Naive thymus-derived CD4-positive, alpha-beta T cell (primary cell): ENCODE results near the gene C4A. TPM values are rescaled to one million over a fixed set of nuclear protein-coding genes. Genes with fewer than 3 reads are reported as not detected.
"Not testable (repeated sequence)": the region's sequence is repeated elsewhere in the genome, so short reads cannot be mapped to it uniquely, and the experiment has no call there.

Source experiments
- ATAC-seq: fragments of 150-1000 bp; cut with Tn5 transposase; 2 replicates; pipeline ENCODE4 v1.10.0; 2021; ENCODE audit warnings: mild to moderate bottlenecking, moderate library complexity
- CTCF ChIA-PET: fragments of 350-600 bp; sonication (Branson Sonifier 250); formaldehyde crosslinking; loops from one replicate; lab custom pipeline; 2021; ENCODE audit warnings: antibody characterized with exemption; lab: Charles Lee
- POLR2A ChIA-PET: fragments of 350-600 bp; sonication (Branson Sonifier 250); formaldehyde crosslinking; loops from one replicate; lab custom pipeline; 2021; ENCODE audit warnings: antibody characterized with exemption, inconsistent platforms; lab: Charles Lee
- DNase-seq, 9 donors: peaks; one replicate each; pipeline versions ENCODE4 v3.0.0 to v3.0.0-alpha.2; 2020 to 2022; ENCODE audit warnings: mixed read lengths in 1 of 9
- H3K27ac ChIP-seq: one replicate; pipeline ENCODE4 v1.7.0; 2013; ENCODE audit warnings: mild to moderate bottlenecking, low read depth, low read length, moderate library complexity
- H3K27me3 ChIP-seq, 2 donors: one replicate each; pipeline ENCODE4 v1.7.0; 2013; ENCODE audit warnings: low read length in 2 of 2, mild to moderate bottlenecking in 2 of 2, moderate library complexity in 2 of 2; ENCODE audit not compliant: control insufficient read depth in 2 of 2, insufficient read depth in 2 of 2
- H3K36me3 ChIP-seq, 3 experiments: 1 replicate in 2 of 3; 2 replicates in 1 of 3; pipeline ENCODE4 v1.7.0; 2013; ENCODE audit warnings: low read length in 3 of 3, mild to moderate bottlenecking in 3 of 3, moderate library complexity in 1 of 3; ENCODE audit not compliant: insufficient read depth in 3 of 3, control insufficient read depth in 2 of 3
- H3K4me1 ChIP-seq, 2 donors: one replicate each; pipeline ENCODE4 v1.7.0; 2013; ENCODE audit warnings: low read length in 2 of 2, mild to moderate bottlenecking in 2 of 2, moderate library complexity in 1 of 2; ENCODE audit not compliant: control insufficient read depth in 2 of 2, insufficient read depth in 2 of 2
- H3K4me3 ChIP-seq: 2 replicates; pipeline ENCODE4 v1.7.0; 2013; ENCODE audit warnings: mild to moderate bottlenecking, low read length
- H3K9me3 ChIP-seq, 3 experiments: 1 replicate in 2 of 3; 2 replicates in 1 of 3; pipeline ENCODE4 v1.7.0; 2013; ENCODE audit warnings: low read length in 3 of 3; ENCODE audit not compliant: control insufficient read depth in 2 of 3
- H3K27ac Mint-ChIP-seq, 9 donors: one replicate each; pipeline ENCODE4 v1.8.0; 2020 to 2022; ENCODE audit warnings: mixed read lengths in 9 of 9, mild to moderate bottlenecking in 8 of 9, moderate library complexity in 5 of 9, inconsistent platforms in 2 of 9
- H3K27me3 Mint-ChIP-seq, 5 donors: one replicate each; pipeline ENCODE4 v1.8.0; 2021 to 2022; ENCODE audit warnings: mixed read lengths in 5 of 5, mild to moderate bottlenecking in 1 of 5
- H3K36me3 Mint-ChIP-seq, 5 donors: one replicate each; pipeline ENCODE4 v1.8.0; 2020 to 2022; ENCODE audit warnings: mixed read lengths in 5 of 5, mild to moderate bottlenecking in 3 of 5, inconsistent platforms in 1 of 5
- H3K4me1 Mint-ChIP-seq, 7 donors: one replicate each; pipeline ENCODE4 v1.8.0; 2020 to 2022; ENCODE audit warnings: mixed read lengths in 7 of 7, mild to moderate bottlenecking in 3 of 7, inconsistent platforms in 1 of 7
- H3K4me3 Mint-ChIP-seq, 10 donors: one replicate each; pipeline ENCODE4 v1.8.0; 2020 to 2022; ENCODE audit warnings: mild to moderate bottlenecking in 10 of 10, mixed read lengths in 10 of 10, moderate library complexity in 6 of 10, inconsistent platforms in 2 of 10
- H3K9me3 Mint-ChIP-seq, 11 donors: one replicate each; pipeline ENCODE4 v1.8.0; 2020 to 2022; ENCODE audit warnings: mixed read lengths in 11 of 11, mild to moderate bottlenecking in 4 of 11, inconsistent platforms in 1 of 11, moderate library complexity in 1 of 11
- intact Hi-C, 2 donors: fragments of 100-400 bp; cut with micrococcal nuclease; formaldehyde crosslinking; loops; one replicate each; pipeline ENCODE4 v1.15.1; 2023
- polyA plus RNA-seq, 2 donors: library from polyadenylated mRNA; unstranded; fragments of 300-500 nt; fragmentation: Illumina TruSeq; gene quantifications; one replicate each; pipeline ENCODE4 v1.2.3, GENCODE V29; 2021
- total RNA-seq, 6 experiments: library from RNA in 5 of 6; stranded (reverse) in 5 of 6; gene quantifications; 1 replicate in 5 of 6; 2 replicates in 1 of 6; pipeline ENCODE4 v1.2.3 and lab custom pipeline; 2021 to 2026

C4A gene
- total and polyA plus RNA-seq, 7 experiments from 2014 or later: 3.2 to 9.0 (median 8.0) TPM; not detected in 2

DNA sequence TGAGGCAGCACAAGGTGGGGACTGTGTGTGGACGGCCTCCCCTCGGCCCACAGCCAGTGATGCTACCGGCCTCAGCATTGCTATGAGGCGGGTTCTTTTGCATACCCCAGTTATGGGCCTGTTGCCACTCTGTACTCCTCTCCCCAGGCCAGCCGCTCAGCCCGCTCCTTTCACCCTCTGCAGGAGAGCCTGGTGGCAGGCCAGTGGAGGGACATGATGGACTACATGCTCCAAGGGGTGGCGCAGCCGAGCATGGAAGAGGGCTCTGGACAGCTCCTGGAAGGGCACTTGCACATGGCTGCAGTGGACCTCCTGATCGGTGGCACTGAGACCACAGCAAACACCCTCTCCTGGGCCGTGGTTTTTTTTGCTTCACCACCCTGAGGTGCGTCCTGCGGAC, 25.2 kb downstream of the C4A start:
- H3K4me3 Mint-ChIP-seq, POLR2A ChIA-PET, H3K27me3 ChIP-seq, H3K9me3 ChIP-seq, H3K27ac ChIP-seq, DNase-seq, H3K27me3 Mint-ChIP-seq, H3K4me1 ChIP-seq, H3K36me3 ChIP-seq, CTCF ChIA-PET, ATAC-seq, H3K27ac Mint-ChIP-seq, intact Hi-C loops, H3K36me3 Mint-ChIP-seq, H3K9me3 Mint-ChIP-seq, H3K4me3 ChIP-seq: not testable (repeated sequence)
- peaks cover 0 to 11% (median 9%) of the 10 kb centered on the region in 7 donors for H3K4me1 Mint-ChIP-seq

DNA sequence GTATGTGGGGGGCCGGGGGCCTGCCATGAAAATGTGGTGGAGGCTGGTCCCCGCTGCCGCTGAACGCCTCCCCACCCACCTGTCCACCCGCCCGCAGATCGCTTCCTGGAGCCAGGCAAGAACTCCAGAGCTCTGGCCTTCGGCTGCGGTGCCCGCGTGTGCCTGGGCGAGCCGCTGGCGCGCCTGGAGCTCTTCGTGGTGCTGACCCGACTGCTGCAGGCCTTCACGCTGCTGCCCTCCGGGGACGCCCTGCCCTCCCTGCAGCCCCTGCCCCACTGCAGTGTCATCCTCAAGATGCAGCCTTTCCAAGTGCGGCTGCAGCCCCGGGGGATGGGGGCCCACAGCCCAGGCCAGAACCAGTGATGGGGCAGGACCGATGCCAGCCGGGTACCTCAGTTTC, 26.2 kb downstream of the C4A start:
- ATAC-seq, POLR2A ChIA-PET, H3K4me1 ChIP-seq, H3K4me3 Mint-ChIP-seq, H3K27me3 Mint-ChIP-seq, H3K36me3 Mint-ChIP-seq, H3K27me3 ChIP-seq, intact Hi-C loops, H3K4me3 ChIP-seq, DNase-seq, CTCF ChIA-PET, H3K9me3 ChIP-seq, H3K9me3 Mint-ChIP-seq, H3K27ac ChIP-seq, H3K27ac Mint-ChIP-seq, H3K36me3 ChIP-seq: not testable (repeated sequence)
- peaks cover 0 to 11% (median 9%) of the 10 kb centered on the region in 7 donors for H3K4me1 Mint-ChIP-seq

- POLR2A ChIA-PET, ATAC-seq, H3K27ac ChIP-seq, H3K27me3 Mint-ChIP-seq, intact Hi-C loops, H3K36me3 ChIP-seq, H3K27me3 ChIP-seq, CTCF ChIA-PET, H3K27ac Mint-ChIP-seq, H3K9me3 ChIP-seq, H3K36me3 Mint-ChIP-seq, H3K4me3 Mint-ChIP-seq, H3K4me1 ChIP-seq, H3K9me3 Mint-ChIP-seq, H3K4me3 ChIP-seq: not testable (repeated sequence)
- DNase-seq: peak in 1 of 9 donors; percentile 5
- H3K4me1 Mint-ChIP-seq: peaks cover 0 to 11% (median 9%) of the 10 kb centered on the region in 7 donors
These were observed 26.8 kb downstream of the C4A start for GRCh38 chr6:32008616-32009015.

DNA sequence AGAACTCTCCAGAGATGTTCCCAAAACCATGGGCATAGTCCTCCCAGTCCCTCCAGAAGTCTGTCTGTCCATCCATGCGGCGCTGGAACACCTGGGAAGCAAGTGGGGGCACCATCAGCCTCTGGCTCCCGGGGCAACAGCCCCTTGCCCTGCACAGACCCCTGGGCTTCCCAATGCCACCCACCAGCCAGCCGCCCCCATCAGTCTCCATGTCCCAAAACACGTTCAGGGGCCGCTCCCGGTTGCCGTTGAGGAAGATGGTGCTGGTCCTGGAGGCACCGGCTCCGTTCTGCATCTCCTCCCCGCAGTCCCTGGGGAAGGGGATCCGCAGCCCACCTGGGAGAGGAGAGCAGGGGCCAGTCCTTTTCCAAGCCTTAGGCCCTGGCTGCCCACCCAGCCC, 27.7 kb downstream of the C4A start:
- H3K27me3 ChIP-seq, H3K9me3 ChIP-seq, H3K36me3 Mint-ChIP-seq, ATAC-seq, H3K4me3 Mint-ChIP-seq, DNase-seq, H3K27me3 Mint-ChIP-seq, intact Hi-C loops, H3K9me3 Mint-ChIP-seq, CTCF ChIA-PET, H3K4me1 ChIP-seq, H3K27ac Mint-ChIP-seq, H3K27ac ChIP-seq, POLR2A ChIA-PET, H3K4me3 ChIP-seq, H3K36me3 ChIP-seq: not testable (repeated sequence)
- H3K4me1 Mint-ChIP-seq: peaks cover 0 to 10% (median 9%) of the 10 kb centered on the region in 7 donors

DNA sequence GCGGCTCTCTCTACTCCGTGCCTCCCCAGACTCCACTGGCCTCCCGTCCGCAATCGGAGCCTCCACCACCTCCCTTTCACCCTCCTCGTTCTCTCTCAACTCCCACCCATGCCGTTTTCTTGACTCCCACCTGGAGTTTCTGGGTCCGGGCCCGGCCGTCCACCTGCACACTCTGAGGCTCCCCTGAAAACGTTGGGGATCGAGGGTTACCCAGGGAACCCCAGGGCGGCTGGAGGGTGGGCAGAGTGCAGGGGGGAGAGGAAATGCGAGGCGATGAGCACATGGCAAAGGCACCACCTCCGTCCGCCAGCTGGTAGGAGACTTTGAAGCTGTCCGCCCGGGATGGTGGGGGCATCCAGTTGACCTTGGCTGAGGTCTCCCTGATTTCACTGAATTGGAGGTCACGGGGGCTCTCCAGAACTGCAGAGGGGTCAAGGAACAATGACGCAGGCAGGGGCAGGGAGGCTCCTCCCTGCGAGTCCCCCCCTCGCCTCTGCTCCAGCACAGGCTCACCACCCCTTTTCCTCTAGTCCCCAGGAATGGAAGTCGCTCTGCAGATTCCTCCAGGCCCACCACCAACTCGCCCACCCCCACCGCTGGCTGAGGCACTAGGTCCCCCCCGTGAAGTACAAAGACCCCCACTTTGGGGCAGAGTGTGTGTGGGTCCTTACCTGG, 29.1 kb downstream of the C4A start:
- H3K36me3 Mint-ChIP-seq, H3K4me3 ChIP-seq, CTCF ChIA-PET, H3K27ac ChIP-seq, H3K36me3 ChIP-seq, H3K4me1 ChIP-seq, intact Hi-C loops, H3K4me1 Mint-ChIP-seq, ATAC-seq, H3K9me3 Mint-ChIP-seq, H3K27ac Mint-ChIP-seq, H3K4me3 Mint-ChIP-seq, POLR2A ChIA-PET, H3K27me3 ChIP-seq, H3K9me3 ChIP-seq, H3K27me3 Mint-ChIP-seq: not testable (repeated sequence)
- DNase-seq: peak in 1 of 9 donors; percentile 3

DNA sequence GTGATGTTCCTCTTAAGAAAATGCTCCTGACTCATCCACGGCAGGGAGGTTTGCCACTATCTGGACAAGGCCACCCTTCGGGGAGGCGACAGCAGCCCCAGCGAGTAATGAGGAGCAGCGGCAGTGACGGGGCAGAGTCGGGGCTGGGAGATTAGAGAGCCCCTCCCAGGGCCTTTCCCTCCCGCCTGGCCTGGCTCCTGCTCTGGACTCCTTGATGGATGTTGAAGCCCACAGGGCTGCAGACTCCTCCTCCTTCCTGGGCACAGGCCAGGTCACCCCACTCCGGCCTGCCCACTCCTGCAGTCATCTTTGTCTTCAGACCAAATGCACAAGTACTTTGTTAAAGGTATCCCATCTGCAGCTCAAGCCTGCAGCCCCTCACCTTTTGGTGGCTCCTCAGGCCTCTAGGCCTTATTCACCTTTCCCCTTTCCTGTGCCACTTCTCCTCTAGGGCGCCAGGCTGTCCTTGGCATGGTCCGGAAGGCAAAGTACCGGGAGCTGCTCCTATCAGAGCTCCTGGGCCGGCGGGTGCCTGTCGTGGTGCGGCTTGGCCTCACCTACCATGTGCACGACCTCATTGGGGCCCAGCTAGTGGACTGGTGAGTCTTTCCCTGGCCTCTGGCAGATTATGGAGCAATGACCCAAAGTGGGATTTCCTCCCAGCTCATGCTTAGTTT, 31.2 kb downstream of the C4A start:
- H3K4me3 Mint-ChIP-seq, H3K4me1 ChIP-seq, H3K27ac ChIP-seq, H3K36me3 ChIP-seq, H3K4me3 ChIP-seq, intact Hi-C loops, H3K4me1 Mint-ChIP-seq, H3K27ac Mint-ChIP-seq, H3K27me3 ChIP-seq, CTCF ChIA-PET, ATAC-seq, H3K9me3 ChIP-seq, POLR2A ChIA-PET, H3K36me3 Mint-ChIP-seq, H3K27me3 Mint-ChIP-seq, H3K9me3 Mint-ChIP-seq: not testable (repeated sequence)
- peak in 1 of 9 donors; percentile 7 for DNase-seq

DNA sequence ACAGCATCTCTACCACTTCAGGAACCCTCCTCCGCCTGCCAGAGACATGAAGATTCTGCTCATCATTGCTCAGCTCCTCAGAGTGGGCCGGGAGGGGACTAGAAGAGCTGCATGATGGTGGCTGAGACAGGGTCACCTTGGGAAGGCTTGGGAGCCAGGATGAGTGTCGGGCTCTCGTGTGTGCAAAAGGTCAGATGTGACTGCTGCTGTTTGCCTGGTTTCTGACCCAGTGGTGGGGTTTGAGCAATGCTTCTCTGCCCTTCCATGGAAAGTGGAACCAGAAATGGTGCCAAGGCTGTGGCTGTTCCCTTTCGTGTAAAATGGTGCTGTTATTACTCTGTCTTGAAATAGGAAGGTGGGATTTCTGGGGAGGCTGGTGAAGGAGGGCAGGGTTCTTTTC, 31.9 kb downstream of the C4A start:
- H3K9me3 ChIP-seq, H3K4me3 ChIP-seq, POLR2A ChIA-PET, H3K4me1 Mint-ChIP-seq, H3K9me3 Mint-ChIP-seq, H3K27me3 Mint-ChIP-seq, CTCF ChIA-PET, H3K27ac Mint-ChIP-seq, H3K4me3 Mint-ChIP-seq, H3K27ac ChIP-seq, H3K27me3 ChIP-seq, H3K36me3 ChIP-seq, DNase-seq, H3K36me3 Mint-ChIP-seq, H3K4me1 ChIP-seq, intact Hi-C loops, ATAC-seq: not testable (repeated sequence)
